HL-60/S4 treated with phorbol 12-myristate 13-acetate at 8.2 ng/mL for 4 days and 3 days (cell line): Measurements from ENCODE around the gene F2R.
"Not testable (repeated sequence)": the region's sequence is repeated elsewhere in the genome, so short reads cannot be mapped to it uniquely, and the experiment has no call there.

Experiments
- in situ Hi-C: fragments of 300-500 bp; cut with MboI; formaldehyde crosslinking; loops from 2 replicates; pipeline ENCODE4 v1.15.0; 2022; ENCODE audit warnings: low sequenced_read_pairs

The F2R gene

DNA sequence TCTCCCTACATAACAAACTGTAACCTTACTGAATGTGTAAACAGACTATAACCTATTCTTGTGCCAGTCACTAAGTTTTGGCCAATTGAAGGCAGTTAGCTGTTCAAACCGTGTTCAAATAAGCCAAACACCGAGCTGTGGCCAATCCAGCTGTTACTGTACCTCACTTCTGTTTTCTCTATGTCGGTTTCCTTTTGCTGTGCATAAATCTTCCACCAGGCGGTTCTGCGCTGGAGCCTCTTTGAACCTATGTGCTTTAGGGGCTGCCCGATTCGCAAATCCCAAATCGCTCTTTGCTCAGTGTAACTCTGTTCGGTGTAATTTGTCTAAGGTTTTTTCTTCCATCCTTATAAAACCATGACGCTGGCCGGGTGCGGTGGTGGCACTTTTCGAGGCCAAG, 31.8 kb downstream of the F2R start:
- in situ Hi-C loops = no loop called here

DNA sequence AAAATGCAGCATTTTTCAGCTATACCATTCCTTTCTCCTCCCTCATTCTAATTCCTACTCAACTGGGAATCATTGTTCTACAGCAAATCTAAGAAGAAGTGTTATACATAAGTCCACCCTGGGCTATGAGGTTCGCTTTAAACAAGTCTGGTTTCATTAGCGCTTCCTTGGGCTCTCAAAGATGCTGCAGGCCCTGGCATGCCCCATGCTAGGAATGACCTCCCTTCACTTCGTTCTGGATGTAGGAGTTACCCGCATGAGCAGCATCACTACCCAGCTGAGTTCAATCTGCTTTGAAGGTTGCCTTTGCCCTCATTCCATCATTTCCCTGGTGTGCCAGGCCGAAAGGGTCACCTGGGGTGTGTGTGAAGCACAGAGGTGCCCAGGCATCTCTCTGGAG, 35.4 kb downstream of the F2R start:
- in situ Hi-C loops = no loop called here

DNA sequence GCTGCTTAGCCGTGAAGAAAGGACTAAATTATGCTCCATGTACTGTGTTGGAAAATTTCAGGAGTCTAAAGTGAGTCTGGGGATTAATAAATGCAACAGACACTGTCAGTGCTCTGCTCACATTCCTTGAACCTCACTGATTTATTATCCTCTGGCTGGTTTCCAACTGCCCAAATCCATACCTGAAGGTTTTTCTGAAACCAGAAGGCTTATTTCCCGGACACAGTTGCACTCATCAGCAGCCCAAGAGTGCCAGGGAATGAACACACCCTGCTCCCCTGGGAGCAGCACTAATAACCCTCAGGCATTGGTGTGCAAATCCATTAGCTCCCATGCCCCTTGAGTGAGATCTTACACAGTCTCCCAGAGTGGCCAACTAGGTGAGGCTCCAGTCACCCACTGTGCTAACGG, 38.7 kb downstream of the F2R start:
- in situ Hi-C loops = no loop called here

DNA sequence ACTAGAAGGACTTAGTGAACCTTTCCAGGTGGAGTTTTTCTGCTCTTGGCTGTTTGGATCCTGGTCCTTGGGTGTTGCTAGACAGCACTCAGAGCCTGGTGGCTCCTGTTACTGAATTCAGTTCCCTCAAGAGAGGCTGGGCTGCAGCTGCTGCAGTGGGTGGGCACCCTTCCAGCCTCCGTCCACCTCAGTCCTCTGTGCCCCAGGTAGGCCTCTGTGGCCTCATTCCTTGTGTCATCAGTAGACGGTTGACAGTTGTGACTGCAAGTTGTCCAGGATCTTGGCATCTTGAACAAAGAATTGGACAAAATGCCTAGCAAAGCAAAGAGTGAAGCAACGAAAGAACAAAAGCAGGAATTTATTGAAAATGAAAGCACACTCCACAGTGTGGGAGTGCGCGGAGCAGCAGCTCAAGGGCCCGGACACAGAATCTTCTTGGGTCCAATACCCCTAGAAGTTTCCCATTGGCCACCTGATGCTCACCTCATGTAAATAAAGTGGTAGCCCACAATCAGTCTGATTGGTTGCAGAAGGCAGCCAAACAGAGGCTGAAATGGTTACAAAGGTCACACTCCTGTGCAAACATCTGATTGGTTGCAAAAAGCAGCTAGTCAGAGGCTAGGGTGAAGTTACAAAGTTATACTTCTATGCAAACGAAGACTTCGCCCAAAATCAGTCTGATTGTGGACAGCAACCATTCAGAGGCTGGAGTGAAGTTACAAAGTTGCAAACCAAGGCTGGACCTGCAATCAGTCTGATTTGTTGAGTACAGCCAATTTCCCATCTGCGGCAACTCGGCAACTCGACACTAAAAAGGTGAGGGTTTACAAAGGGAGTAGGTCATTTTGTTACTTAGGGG, 40.1 kb downstream of the F2R start:
- in situ Hi-C loops = no loop called here

DNA sequence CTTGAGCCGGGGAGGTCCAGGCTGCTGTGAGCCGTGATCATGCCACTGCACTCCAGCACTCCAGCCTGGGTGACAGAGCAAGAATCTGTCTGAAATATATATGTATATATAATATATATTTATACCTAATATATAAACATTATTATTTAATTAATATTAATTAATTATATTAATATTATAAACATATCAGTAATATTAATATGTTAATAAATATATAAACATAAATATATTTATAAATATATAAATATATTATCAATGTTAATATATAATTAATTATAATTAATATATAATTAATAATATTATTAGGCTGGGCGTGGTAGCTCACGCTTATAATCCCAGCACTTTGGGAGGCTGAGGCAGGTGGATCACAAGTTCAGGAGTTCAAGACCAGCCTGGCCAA, 41.1 kb downstream of the F2R start:
- in situ Hi-C loops = no loop called here

DNA sequence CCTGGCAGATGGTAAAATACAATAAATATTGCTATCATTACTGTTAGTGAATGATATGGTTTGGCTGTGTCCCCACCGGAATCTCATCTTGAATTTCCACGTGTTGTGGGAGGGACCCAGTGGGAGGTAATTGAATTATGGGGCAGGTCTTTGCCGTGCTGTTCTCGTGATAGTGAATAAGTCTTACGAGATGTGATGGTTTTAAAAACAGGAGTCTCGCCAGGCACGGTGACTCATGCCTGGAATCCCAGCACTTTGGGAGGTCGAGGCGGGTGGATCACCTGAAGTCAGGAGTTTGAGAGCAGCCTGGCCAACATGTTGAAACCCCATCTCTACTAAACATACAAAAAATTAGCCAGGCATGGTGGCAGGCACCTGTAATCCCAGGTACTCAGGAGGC, 45.2 kb downstream of the F2R start:
- in situ Hi-C loops = not testable (repeated sequence)

DNA sequence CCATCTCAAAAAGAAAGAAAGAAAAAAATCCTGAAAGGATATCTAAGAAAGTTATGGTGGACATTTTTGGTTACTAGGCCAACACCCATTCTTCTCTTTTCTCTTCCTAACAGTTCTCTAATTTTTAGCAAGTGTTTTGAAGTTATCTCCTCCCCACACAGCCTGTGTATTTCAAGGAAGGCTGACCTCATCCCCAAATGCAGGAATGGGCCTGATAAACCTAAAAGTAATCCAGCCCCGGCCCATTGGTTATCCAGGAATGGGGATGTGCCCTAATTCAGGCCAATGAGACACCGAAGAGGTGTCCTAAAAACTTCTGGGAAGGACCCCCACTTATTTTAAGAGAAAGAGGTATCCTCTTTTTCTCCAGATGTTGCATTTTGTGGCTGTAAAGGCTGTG, 46.6 kb downstream of the F2R start:
- in situ Hi-C loops = no loop called here

DNA sequence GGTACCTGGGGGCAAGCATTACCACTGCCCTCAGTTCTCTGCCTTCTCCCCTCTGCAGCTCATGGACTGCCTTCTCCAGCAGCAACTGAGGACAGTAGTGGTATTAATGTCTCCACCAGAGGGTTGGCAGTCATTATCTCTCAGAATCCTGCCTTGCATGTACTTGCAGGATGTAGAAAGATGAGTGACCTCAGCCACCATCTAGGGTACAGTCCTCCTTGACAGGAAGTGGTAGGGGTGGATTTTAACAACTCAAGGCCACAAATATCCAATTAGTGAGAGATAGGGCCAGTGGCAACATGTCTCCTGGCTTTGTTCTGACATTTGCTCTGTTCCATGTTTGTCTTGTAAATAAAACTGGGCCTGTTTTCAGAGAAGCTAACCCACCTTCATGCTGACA, 47.2 kb downstream of the F2R start:
- in situ Hi-C loops = no loop called here

DNA sequence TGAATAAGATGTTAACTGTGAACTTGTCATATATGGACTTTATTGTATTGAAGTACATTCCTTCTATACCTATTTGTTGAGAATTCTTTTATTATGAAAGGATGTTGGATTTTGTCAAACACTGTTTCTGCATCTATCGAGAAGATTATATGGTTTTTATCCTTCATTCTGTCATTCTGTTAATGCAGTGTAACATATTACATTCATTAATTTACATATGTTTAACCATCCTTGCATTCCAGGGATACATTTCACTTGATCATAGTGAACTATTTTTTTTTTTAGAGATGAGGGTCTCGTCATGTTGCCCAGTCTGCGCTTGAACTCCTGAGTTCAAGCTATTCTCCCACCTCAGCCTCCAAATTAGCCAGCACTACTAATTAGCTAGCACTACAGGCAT, 48.4 kb downstream of the F2R start:
- in situ Hi-C loops = no loop called here

DNA sequence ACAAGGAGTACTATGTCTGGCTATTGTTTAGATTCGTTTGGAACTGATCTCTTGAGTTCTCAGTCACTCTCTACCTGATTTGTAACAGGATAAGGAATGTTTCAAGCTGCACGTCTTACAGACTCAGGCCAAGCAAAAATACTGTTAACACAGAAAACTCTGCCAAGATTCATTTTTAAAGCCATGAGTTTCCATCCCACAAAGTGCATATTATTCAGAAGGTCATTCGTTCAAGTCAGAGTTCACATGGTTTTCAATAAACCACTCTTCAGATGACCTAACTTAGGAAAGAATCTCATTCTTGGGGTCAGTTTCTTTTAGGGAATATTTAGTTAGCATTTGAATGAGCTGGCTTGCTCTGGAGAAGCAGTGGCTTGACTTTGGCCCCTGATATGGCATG, 49.3 kb downstream of the F2R start:
- in situ Hi-C loops = no loop called here

DNA sequence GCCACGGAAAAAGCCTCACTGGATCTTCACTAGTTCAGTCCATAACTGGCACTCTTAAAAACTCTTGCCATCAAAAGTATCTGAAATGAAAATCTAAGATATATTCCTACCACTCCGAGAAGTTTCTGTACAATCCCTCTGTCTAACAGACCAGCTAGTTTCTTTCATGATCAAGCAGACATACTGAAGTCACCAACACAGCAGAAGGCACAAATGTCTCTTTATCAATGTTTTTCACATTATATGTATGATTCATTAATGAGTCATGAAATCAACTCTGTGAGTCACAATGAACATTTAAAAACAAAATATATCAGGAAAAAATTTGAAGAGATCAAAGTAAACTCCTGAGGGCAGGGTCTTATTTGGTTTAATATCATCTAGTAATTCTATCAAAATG, 50.8 kb downstream of the F2R start:
- in situ Hi-C loops = no loop called here

DNA sequence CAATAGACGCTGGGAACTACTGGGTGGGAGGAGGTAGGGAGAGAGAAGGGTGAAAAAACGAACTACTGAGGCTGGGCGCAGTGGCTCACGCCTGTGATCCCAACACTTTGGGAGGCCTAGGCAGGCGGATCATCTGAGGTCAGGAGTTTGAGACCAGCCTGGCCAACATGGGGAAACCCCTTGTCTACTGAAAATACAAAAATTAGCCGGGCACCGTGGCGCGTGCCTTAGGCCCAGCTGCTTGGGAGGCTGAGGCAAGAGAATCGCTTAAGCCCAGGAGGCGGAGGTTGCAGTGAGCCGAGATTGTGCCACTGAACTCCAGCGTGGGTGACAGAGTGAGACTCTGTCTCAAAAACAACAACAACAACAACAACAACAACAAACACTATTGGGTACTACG, 55.1 kb downstream of the F2R start:
- in situ Hi-C loops = not testable (repeated sequence)

DNA sequence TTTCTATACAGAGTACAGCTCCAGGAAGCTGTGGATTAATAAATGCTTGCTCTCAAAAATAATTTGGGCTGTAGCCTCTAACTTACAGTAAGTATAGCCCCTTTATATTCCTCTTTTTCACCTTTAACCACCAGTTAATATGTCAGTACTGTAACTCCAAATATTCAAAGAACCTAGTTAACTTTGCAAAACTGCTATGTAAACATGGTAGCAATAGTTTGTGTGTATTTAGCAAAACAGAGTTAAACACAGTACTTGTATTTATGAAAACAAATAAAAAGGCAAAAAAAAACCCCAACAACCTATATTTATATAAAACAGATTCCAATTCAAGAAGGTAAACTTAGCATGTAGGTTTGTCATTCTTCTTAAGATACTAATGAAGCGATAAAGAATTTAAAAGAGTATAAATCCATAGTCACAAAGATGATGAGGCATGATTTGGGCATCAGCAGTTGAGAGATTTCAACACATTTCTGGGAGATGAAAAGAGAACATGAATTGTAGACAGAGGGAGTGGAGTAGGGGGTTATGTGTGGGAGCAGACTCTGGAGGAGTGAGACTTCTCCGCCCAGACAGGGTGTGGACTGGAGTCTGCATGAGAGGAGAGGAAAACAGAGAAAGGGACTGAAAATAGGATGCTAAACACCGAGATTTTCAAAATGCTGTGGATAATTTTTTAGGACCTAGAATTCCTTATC, 55.9 kb downstream of the F2R start:
- in situ Hi-C loops = no loop called here

DNA sequence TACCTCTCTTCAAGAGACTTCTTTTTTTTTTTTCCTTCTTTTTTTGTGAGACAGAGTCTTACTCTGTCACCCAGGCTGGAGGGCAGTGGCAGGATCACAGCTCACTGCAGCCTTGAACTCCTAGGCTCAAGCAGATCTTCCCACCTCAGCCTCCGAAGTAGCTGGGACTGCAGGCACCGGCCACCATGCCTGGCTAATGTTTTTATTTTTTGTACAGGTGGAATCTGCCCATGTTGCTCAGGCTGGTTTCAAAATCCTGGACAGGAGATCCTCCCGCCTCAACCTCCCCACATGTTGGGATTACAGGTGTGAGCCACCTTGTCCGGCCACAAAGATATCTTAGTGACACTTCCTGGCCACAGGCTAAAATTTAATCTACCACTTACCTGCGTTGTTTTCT, 60.0 kb downstream of the F2R start:
- in situ Hi-C loops = no loop called here

DNA sequence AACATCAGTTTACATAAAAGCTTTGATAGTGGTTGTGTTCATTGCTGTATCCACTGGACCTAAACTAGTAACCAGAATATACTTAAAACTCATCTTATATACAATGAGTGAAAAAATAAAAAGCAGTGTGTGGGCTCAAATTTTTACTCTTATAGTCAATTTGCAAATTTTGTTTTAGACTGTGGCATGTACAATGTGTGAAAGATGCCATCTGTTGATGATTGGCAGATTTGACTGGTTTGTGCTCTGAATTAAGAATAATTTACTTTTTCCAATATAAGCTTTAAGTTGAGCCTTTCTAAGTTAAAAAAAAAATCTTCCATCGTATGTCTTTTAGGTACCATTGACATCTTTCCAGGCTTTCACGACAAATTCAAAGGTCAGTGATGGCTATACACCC, 60.5 kb downstream of the F2R start:
- in situ Hi-C loops = no loop called here

DNA sequence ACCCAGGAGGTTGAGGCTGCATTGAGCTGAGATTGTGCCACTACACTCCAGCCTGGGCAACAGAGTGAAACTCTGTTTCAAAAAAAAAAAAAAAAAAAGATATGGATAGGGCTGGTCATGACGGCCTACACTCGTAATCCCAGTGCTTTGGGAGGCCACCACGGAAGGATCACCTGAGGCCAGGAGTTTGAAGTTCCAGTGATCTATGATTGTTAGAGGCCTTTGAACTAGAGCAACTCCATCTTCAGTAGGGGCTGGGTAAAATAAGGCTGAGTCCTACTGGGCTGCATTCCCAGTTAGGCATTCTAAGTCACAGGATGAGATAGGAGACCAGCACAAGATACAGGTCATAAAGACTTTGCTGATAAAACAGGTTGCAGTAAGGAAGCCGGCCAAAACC, 64.7 kb downstream of the F2R start:
- in situ Hi-C loops = not testable (repeated sequence)

DNA sequence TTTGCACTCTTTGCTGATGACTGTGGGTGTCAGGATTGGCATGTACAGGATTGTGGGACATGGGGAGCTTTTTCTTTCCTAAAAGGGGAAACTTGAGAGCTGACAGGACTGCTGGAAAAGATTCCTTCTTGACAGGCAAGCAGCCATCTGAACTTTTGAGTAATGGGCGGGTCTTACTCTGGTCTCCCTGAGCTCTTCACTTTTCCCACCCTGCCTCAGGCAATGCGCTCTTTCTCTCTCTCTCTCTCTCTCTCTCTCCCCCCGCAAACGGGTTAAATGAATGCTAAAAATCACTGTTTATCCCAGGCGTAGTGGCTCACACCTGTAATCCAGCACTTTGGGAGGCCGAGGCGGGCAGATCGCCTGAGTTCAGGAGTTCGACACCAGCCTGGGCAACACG, 65.8 kb downstream of the F2R start:
- in situ Hi-C loops = no loop called here

DNA sequence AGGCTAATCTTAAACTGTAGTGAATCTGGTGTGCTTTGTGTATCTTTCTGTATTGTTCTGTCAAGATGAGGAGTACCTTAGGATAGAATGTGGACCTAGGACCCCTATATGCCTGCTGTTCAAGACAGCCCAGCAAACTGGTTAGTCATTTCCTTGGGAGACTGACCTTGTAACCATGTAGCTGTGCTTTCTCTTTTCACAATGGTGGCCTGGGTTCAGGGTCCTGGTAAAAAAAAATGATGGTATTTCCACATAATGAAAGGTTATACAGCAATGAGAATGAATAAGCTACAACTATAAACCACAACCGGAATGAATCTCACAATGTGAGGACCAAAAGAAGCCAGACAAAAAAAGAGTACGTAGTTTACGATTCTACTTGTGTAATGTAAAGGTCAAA, 66.5 kb downstream of the F2R start:
- in situ Hi-C loops = no loop called here
